Osteoblast (primary cell): ENCODE data around the gene TFDP2. TPM values are rescaled to one million over a fixed set of nuclear protein-coding genes. Genes with fewer than 3 reads are reported as not detected.

Experiments used
- DNase-seq: peaks from one replicate; pipeline ENCODE4 v3.0.0; 2011; ENCODE audit warnings: low spot score, mixed read lengths; ENCODE audit not compliant: insufficient read length; ENCODE audit errors: missing footprints
- H2AFZ ChIP-seq: 2 replicates; pipeline ENCODE4 v1.6.0; 2011; ENCODE audit warnings: mild to moderate bottlenecking, low read length
- H3K27ac ChIP-seq: 2 replicates; pipeline ENCODE4 v1.5.1; 2011; ENCODE audit warnings: mild to moderate bottlenecking, low read depth, low read length, moderate library complexity
- H3K27me3 ChIP-seq: 2 replicates; pipeline ENCODE4 v1.6.0; 2012; ENCODE audit warnings: mild to moderate bottlenecking, control low read depth, inconsistent platforms, low read length, moderate library complexity; ENCODE audit not compliant: insufficient read depth
- H3K36me3 ChIP-seq: 2 replicates; pipeline ENCODE4 v1.5.1; 2011; ENCODE audit warnings: mild to moderate bottlenecking, low read length, control low read depth, moderate library complexity; ENCODE audit not compliant: insufficient read depth
- H3K4me1 ChIP-seq: 2 replicates; pipeline ENCODE4 v1.5.1; 2011; ENCODE audit warnings: mild to moderate bottlenecking, low read length, control low read depth, moderate library complexity; ENCODE audit not compliant: insufficient read depth
- H3K4me2 ChIP-seq: 2 replicates; pipeline ENCODE4 v1.6.0; 2011; ENCODE audit warnings: mild to moderate bottlenecking, low read length; ENCODE audit not compliant: insufficient read depth
- H3K4me3 ChIP-seq: fragments of 200-600 bp; sonication (generic); 3 replicates; pipeline ENCODE4 v1.5.1; 2012; ENCODE audit warnings: mild to moderate bottlenecking, low read length, inconsistent platforms; ENCODE audit not compliant: insufficient read depth
- H3K79me2 ChIP-seq: 2 replicates; pipeline ENCODE4 v1.6.0; 2012; ENCODE audit warnings: mild to moderate bottlenecking, low read length, control low read depth, inconsistent platforms; ENCODE audit not compliant: insufficient read depth
- H3K9me3 ChIP-seq: 2 replicates; pipeline ENCODE4 v1.5.1; 2011; ENCODE audit warnings: low read depth, low read length, control low read depth
- H4K20me1 ChIP-seq: 2 replicates; pipeline ENCODE4 v1.6.0; 2012; ENCODE audit warnings: mild to moderate bottlenecking, low read length, control low read depth; ENCODE audit not compliant: insufficient read depth
- CTCF ChIP-seq: IDR thresholded peaks from 2 replicates; pipeline ENCODE4 v1.5.1; 2011; ENCODE audit warnings: mild to moderate bottlenecking, low read depth, low read length, moderate library complexity; ENCODE audit errors: extremely low read depth
- total RNA-seq: library from RNA; depleted of rRNA; stranded (reverse); fragments of >200 nt; gene quantifications from 2 replicates; pipeline ENCODE4 v1.2.3, GENCODE V29; 2012

The TFDP2 gene
- total RNA-seq, 1 donor = 41.6 TPM

GRCh38 chr3:142004025-142004424 lies 145.3 kb downstream of the TFDP2 start:
- Histone ChIP-seq H3K36me3 (no peaks in the 10 kb centered on the region), H3K27ac (no peak overlapping the region), H2AFZ (no peak overlapping the region), H3K4me1 (no peaks in the 10 kb centered on the region), H3K4me2 (no peak overlapping the region), H3K27me3 (no peaks in the 10 kb centered on the region), H3K4me3 (no peak overlapping the region), H3K79me2 (no peaks in the 10 kb centered on the region), H4K20me1 (no peaks in the 10 kb centered on the region), H3K9me3 (no peaks in the 10 kb centered on the region)
- DNase-seq = peak; percentile 31
- TF ChIP-seq CTCF = no peak

- Histone ChIP-seq H3K79me2 (no peaks in the 10 kb centered on the region), H3K4me2 (no peak overlapping the region), H3K4me1 (no peaks in the 10 kb centered on the region), H3K9me3 (no peaks in the 10 kb centered on the region), H4K20me1 (no peaks in the 10 kb centered on the region), H3K36me3 (no peaks in the 10 kb centered on the region), H3K27me3 (no peaks in the 10 kb centered on the region), H2AFZ (no peak overlapping the region), H3K4me3 (no peak overlapping the region), H3K27ac (no peak overlapping the region)
- TF ChIP-seq CTCF = no peak
- DNase-seq = no peak
These were observed 146.1 kb downstream of the TFDP2 start for GRCh38 chr3:142003291-142003690.

- H3K4me3 ChIP-seq = no peak overlapping the region
- no peak overlapping the region for H3K27ac ChIP-seq
- H3K4me2 ChIP-seq = no peak overlapping the region
- H2AFZ ChIP-seq = no peak overlapping the region
- H3K36me3 ChIP-seq = no peaks in the 10 kb centered on the region
- no peaks in the 10 kb centered on the region for H3K4me1 ChIP-seq
- H3K79me2 ChIP-seq = no peaks in the 10 kb centered on the region
- DNase-seq = no peak
- H3K9me3 ChIP-seq = no peaks in the 10 kb centered on the region
- TF ChIP-seq CTCF = no peak
- H4K20me1 ChIP-seq = no peaks in the 10 kb centered on the region
- H3K27me3 ChIP-seq = no peaks in the 10 kb centered on the region
These were observed 148.9 kb downstream of the TFDP2 start for GRCh38 chr3:142000325-142000870.

GRCh38 chr3:141998669-141999290 lies 150.6 kb downstream of the TFDP2 start:
- TF ChIP-seq CTCF = peak; percentile 67
- H4K20me1 ChIP-seq = no peaks in the 10 kb centered on the region
- peak; percentile 53 for DNase-seq

More at GRCh38 chr3:141998669-141999290, 150.6 kb downstream of the TFDP2 start:
- Histone ChIP-seq H3K36me3 (no peaks in the 10 kb centered on the region), H3K4me3 (no peak overlapping the region), H3K9me3 (no peaks in the 10 kb centered on the region), H3K27me3 (no peaks in the 10 kb centered on the region), H3K4me1 (no peaks in the 10 kb centered on the region), H3K4me2 (no peak overlapping the region), H2AFZ (no peak overlapping the region), H3K27ac (no peak overlapping the region), H3K79me2 (no peaks in the 10 kb centered on the region)
